IMR-90 (cell line): ENCODE measurements around the gene FST. TPM values are rescaled to one million over a fixed set of nuclear protein-coding genes. Genes with fewer than 3 reads are reported as not detected.

Source experiments
- ATAC-seq: fragments of 200-7000 bp; cut with Tn5 transposase; 2 replicates; pipeline ENCODE4 v1.9.1; 2020; ENCODE audit warnings: low read depth, mild to moderate bottlenecking, moderate library complexity
- BruUV-seq: library from RNA; stranded (reverse); fragments of 400-500 nt; replicated peaks from 2 replicates; lab custom pipeline; 2021; lab: Mats Ljungman, UMichigan
- CTCF ChIA-PET: fragments of 300-600 bp; formaldehyde crosslinking; extraction: SDS; loops from one replicate; lab custom pipeline; 2021; ENCODE audit warnings: antibody characterized with exemption; lab: Yijun Ruan, JAX
- POLR2A ChIA-PET: fragments of 300-600 bp; sonication (Branson Sonifier 250); formaldehyde crosslinking; loops from one replicate; lab custom pipeline; 2022; ENCODE audit warnings: antibody characterized with exemption; ENCODE audit not compliant: unreplicated experiment; lab: Charles Lee
- DNase-seq: peaks from one replicate; pipeline ENCODE4 v3.0.0; 2013
- H2AFZ ChIP-seq: replicated peaks from 2 replicates; pipeline ENCODE3; 2013; ENCODE audit warnings: low read length, mild to moderate bottlenecking; ENCODE audit not compliant: poor library complexity
- H2AK5ac ChIP-seq: 2 replicates; pipeline ENCODE4 v1.6.1; 2013; ENCODE audit warnings: low read depth, low read length, inconsistent platforms
- H2AK9ac ChIP-seq: replicated peaks from 2 replicates; pipeline ENCODE3; 2013; ENCODE audit warnings: mild to moderate bottlenecking, low read depth, low read length, moderate library complexity; ENCODE audit not compliant: poor library complexity
- H2BK120ac ChIP-seq: 2 replicates; pipeline ENCODE4 v1.6.1; 2013; ENCODE audit warnings: low read depth, low read length, inconsistent platforms
- H2BK15ac ChIP-seq: 3 replicates; pipeline ENCODE4 v1.6.1; 2013; ENCODE audit warnings: low read depth, low read length, inconsistent platforms
- H2BK20ac ChIP-seq: 2 replicates; pipeline ENCODE4 v1.6.1; 2013; ENCODE audit warnings: low read depth, mild to moderate bottlenecking, inconsistent platforms, low read length, moderate library complexity
- H2BK5ac ChIP-seq: 2 replicates; pipeline ENCODE4 v1.6.1; 2013; ENCODE audit warnings: mild to moderate bottlenecking, low read depth, low read length, inconsistent platforms; ENCODE audit not compliant: poor library complexity, severe bottlenecking
- H3K14ac ChIP-seq: replicated peaks from 2 replicates; pipeline ENCODE4 v1.6.1; 2013; ENCODE audit warnings: low read depth, low read length, inconsistent platforms
- H3K18ac ChIP-seq: 2 replicates; pipeline ENCODE4 v1.6.1; 2013; ENCODE audit warnings: low read depth, low read length, control low read depth
- H3K23ac ChIP-seq: 2 replicates; pipeline ENCODE4 v1.6.1; 2013; ENCODE audit warnings: low read depth, low read length, inconsistent platforms
- H3K27ac ChIP-seq: 2 replicates; pipeline ENCODE4 v1.5.1; 2013; ENCODE audit warnings: mild to moderate bottlenecking, control low read depth, low read length; ENCODE audit not compliant: insufficient read depth
- H3K27me3 ChIP-seq: 2 replicates; pipeline ENCODE4 v1.6.1; 2013; ENCODE audit warnings: low read length; ENCODE audit not compliant: control insufficient read depth, insufficient read depth
- H3K36me3 ChIP-seq: 2 replicates; pipeline ENCODE4 v1.6.1; 2013; ENCODE audit warnings: low read length, mixed read lengths; ENCODE audit not compliant: control insufficient read depth, insufficient read depth
- H3K4ac ChIP-seq: 2 replicates; pipeline ENCODE4 v1.6.1; 2013; ENCODE audit warnings: low read depth, low read length, inconsistent platforms
- H3K4me1 ChIP-seq: 2 replicates; pipeline ENCODE4 v1.6.1; 2013; ENCODE audit warnings: low read length, mixed read lengths; ENCODE audit not compliant: control insufficient read depth, insufficient read depth
- H3K4me2 ChIP-seq: 2 replicates; pipeline ENCODE4 v1.6.1; 2013; ENCODE audit warnings: low read depth, mild to moderate bottlenecking, control low read depth, low read length, moderate library complexity
- H3K4me3 ChIP-seq: 2 replicates; pipeline ENCODE4 v1.5.1; 2013; ENCODE audit warnings: low read depth, mild to moderate bottlenecking, control low read depth, low read length, moderate library complexity; ENCODE audit not compliant: insufficient read depth
- H3K56ac ChIP-seq: 2 replicates; pipeline ENCODE4 v1.6.1; 2013; ENCODE audit warnings: low read length, inconsistent platforms; ENCODE audit not compliant: insufficient read depth; ENCODE audit errors: extremely low read depth
- H3K79me1 ChIP-seq, 2 experiments: 2 replicates each; pipeline ENCODE4 v1.6.1; 2013; ENCODE audit warnings: low read length in 2 of 2, inconsistent platforms in 1 of 2, low read depth in 1 of 2
- H3K9ac ChIP-seq: 2 replicates; pipeline ENCODE4 v1.6.1; 2013; ENCODE audit warnings: low read depth, low read length, control low read depth
- H3K9me1 ChIP-seq: 2 replicates; pipeline ENCODE4 v1.6.1; 2013; ENCODE audit warnings: low read length, inconsistent platforms; ENCODE audit not compliant: insufficient read depth
- H3K9me3 ChIP-seq: 2 replicates; pipeline ENCODE4 v1.6.1; 2013; ENCODE audit warnings: low read length; ENCODE audit not compliant: control insufficient read depth, insufficient read depth
- H4K20me1 ChIP-seq: 2 replicates; pipeline ENCODE4 v1.6.1; 2013; ENCODE audit warnings: low read length, inconsistent platforms; ENCODE audit not compliant: insufficient read depth
- H4K5ac ChIP-seq: 2 replicates; pipeline ENCODE4 v1.6.1; 2013; ENCODE audit warnings: mild to moderate bottlenecking, low read depth, low read length, control low read depth
- H4K8ac ChIP-seq, 2 experiments: 2 replicates each; pipeline ENCODE4 v1.6.1; 2013; ENCODE audit warnings: low read depth in 2 of 2, low read length in 2 of 2, control low read depth in 1 of 2, inconsistent platforms in 1 of 2
- H4K91ac ChIP-seq: 2 replicates; pipeline ENCODE4 v1.6.1; 2013; ENCODE audit warnings: low read depth, low read length, inconsistent platforms; ENCODE audit not compliant: insufficient read depth
- BHLHE40 ChIP-seq: fragments of 150-350 bp; IDR thresholded peaks from 2 replicates; pipeline ENCODE4 v1.6.1; 2016; ENCODE audit warnings: mild to moderate bottlenecking, low read depth, low read length
- CEBPB ChIP-seq: IDR thresholded peaks from 2 replicates; pipeline ENCODE4 v1.6.1; 2012; ENCODE audit warnings: low read depth, low read length, improper control_type of control experiment
- CHD1 ChIP-seq: IDR thresholded peaks from 2 replicates; pipeline ENCODE4 v1.6.1; 2012; ENCODE audit warnings: low read depth, low read length, improper control_type of control experiment
- ELK1 ChIP-seq: fragments of 150-350 bp; IDR thresholded peaks from 2 replicates; pipeline ENCODE4 v1.6.1; 2016; ENCODE audit warnings: low read depth, mild to moderate bottlenecking, low read length, moderate library complexity, borderline replicate concordance
- FOS ChIP-seq: fragments of 150-350 bp; IDR thresholded peaks from 2 replicates; pipeline ENCODE4 v1.6.1; 2016; ENCODE audit warnings: low read depth, low read length
- MAFK ChIP-seq: IDR thresholded peaks from 2 replicates; pipeline ENCODE4 v1.6.1; 2012; ENCODE audit warnings: low read depth, low read length, improper control_type of control experiment
- MXI1 ChIP-seq: IDR thresholded peaks from 2 replicates; pipeline ENCODE4 v1.6.1; 2012; ENCODE audit warnings: low read depth, mild to moderate bottlenecking, low read length, moderate library complexity, borderline replicate concordance
- NFE2L2 ChIP-seq: fragments of 150-350 bp; IDR thresholded peaks from 2 replicates; pipeline ENCODE4 v1.6.1; 2016; ENCODE audit warnings: low read depth, mild to moderate bottlenecking, low read length
- POLR2A ChIP-seq: IDR thresholded peaks from 2 replicates; pipeline ENCODE4 v1.6.1; 2012; ENCODE audit warnings: mild to moderate bottlenecking, low read depth, low read length
- RAD21 ChIP-seq: IDR thresholded peaks from 2 replicates; pipeline ENCODE4 v1.6.1; 2012; ENCODE audit warnings: low read length, improper control_type of control experiment
- RCOR1 ChIP-seq: IDR thresholded peaks from 2 replicates; pipeline ENCODE4 v1.6.1; 2012; ENCODE audit warnings: mild to moderate bottlenecking, low read length, improper control_type of control experiment; ENCODE audit not compliant: insufficient replicate concordance
- RFX5 ChIP-seq: IDR thresholded peaks from 2 replicates; pipeline ENCODE4 v1.8.0; 2012; ENCODE audit warnings: low read depth, mild to moderate bottlenecking, low read length, moderate library complexity
- SMC3 ChIP-seq: fragments of 150-350 bp; IDR thresholded peaks from 2 replicates; pipeline ENCODE4 v1.6.1; 2016; ENCODE audit warnings: low read depth, mild to moderate bottlenecking, antibody characterized with exemption, low read length, moderate library complexity
- USF2 ChIP-seq: fragments of 150-350 bp; IDR thresholded peaks from 2 replicates; pipeline ENCODE4 v1.6.1; 2017; ENCODE audit warnings: mild to moderate bottlenecking, antibody characterized with exemption, low read length, low read depth
- WGBS, 2 experiments: methylation state at CpG; one replicate each; pipeline versions ENCODE4 v1.1.5 to v1.1.7; 2013; ENCODE audit warnings: missing lambda C conversion rate in 2 of 2; ENCODE audit not compliant: insufficient read length in 1 of 2; ENCODE audit errors: extremely low coverage in 2 of 2; 5-methylcytosine and 5-hydroxymethylcytosine counted together
- dilution Hi-C: fragments of 300-500 bp; cut with HindIII; formaldehyde crosslinking; loops from one replicate; pipeline ENCODE4 v1.14.3; 2018; ENCODE audit warnings: low sequenced_read_pairs; ENCODE audit not compliant: unreplicated experiment
- in situ Hi-C: fragments of 300-500 bp; cut with MboI; formaldehyde crosslinking; loops from 3 replicates; pipeline ENCODE4 v1.14.3; 2019; ENCODE audit warnings: low sequenced_read_pairs, inconsistent platforms, mixed read lengths
- intact Hi-C: fragments of 100-400 bp; cut with micrococcal nuclease; formaldehyde crosslinking; loops from 2 replicates; pipeline ENCODE4 v1.10.0; 2022
- polyA plus RNA-seq, 3 experiments: library from polyadenylated mRNA; depleted of rRNA; stranded (reverse); fragments of >200 nt; gene quantifications; 2 replicates each; pipeline ENCODE4 v1.2.3, GENCODE V29; 2012; ENCODE audit warnings: low replicate concordance in 1 of 3
- total RNA-seq: library from RNA; depleted of rRNA; stranded (reverse); fragments of >200 nt; gene quantifications from 2 replicates; pipeline ENCODE4 v1.2.3, GENCODE V29; 2012

FST gene
- total and polyA plus RNA-seq, 2 of the 4 experiments (the other 2 are of a cell fraction), result 141 to 195 TPM

DNA sequence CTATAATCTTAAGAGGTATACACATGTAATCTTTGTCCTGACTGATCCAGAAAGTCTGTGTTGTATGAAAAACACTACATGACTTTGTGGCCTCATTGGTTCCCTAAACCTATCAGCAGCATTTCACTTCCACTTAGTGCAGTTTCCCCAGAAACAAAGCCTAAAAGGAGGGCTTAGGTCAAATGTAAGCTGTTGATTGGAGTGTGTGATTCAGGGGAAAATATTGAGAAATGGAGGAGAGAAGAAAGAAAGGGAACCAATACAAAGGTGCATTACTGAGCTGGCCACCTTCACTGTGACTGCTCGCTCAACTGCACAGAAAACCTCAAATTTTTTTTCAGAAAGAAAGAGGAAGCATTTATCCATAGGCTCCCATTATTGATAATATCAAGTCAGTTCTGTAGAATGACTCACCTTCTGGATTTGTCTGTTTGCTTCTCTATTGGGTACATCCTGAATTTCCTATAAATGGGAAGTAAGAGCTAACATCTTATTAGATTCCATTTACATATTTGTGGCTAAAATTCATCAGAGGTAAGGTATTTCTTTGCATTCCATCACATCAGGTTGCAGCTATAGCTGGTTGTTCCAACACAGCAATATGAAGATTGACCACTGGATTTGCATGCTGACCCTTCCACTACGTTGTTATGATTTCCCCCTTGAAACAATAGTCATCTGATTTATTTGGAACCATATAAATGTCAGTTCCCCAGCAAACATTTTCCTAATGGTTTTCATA is 10.3 kb upstream of the FST start:
- Histone ChIP-seq H2BK20ac (peak overlapping the region; percentile 97), H3K4ac (peak overlapping the region; percentile 84), H3K27ac (peak overlapping the region; percentile 14; the same call in 1 of the 2 replicates), H3K9me3 (no peaks in the 10 kb centered on the region), H3K79me1 (no peaks in the 10 kb centered on the region), H3K18ac (peak overlapping the region; percentile 83), H4K8ac (peak overlapping the region; percentile 69 to 82), H4K91ac (peak overlapping the region; percentile 90), H2AK9ac (no peak overlapping the region), H2BK15ac (peak overlapping the region; percentile 90; the same call in 1 of the 3 replicates), H2AK5ac (peak overlapping the region; percentile 72; the same call in 1 of the 2 replicates), H3K36me3 (no peaks in the 10 kb centered on the region), H4K20me1 (no peaks in the 10 kb centered on the region), H3K27me3 (no peaks in the 10 kb centered on the region), H3K23ac (peak overlapping the region; percentile 62; the same call in 1 of the 2 replicates), H3K4me2 (no peak overlapping the region), H3K14ac (peak overlapping the region; percentile 81), H2BK120ac (peak overlapping the region; percentile 92), H4K5ac (peak overlapping the region; percentile 45; the same call in 1 of the 2 replicates), H3K56ac (no peak overlapping the region), H3K9ac (no peak overlapping the region), H2AFZ (no peak overlapping the region), H3K9me1 (no peaks in the 10 kb centered on the region; the same call in 1 of the 2 replicates), H3K4me1 (peaks cover 3% of the 10 kb centered on the region; the same call in 1 of the 2 replicates), H3K4me3 (no peak overlapping the region), H2BK5ac (peak overlapping the region; percentile 9)
- DNase-seq (peak; percentile 79), ATAC-seq (peak; percentile 82)
- in situ Hi-C loops (loop anchor here (10.0 kb wide), 1 partner anchor 305 kb away; no protein-coding TSS in a partner anchor), intact Hi-C loops (no loop called here), dilution Hi-C loops (no loop called here)
- no TSS peak for BruUV-seq
- ChIA-PET POLR2A (interaction anchor here (0.5 kb wide), 1 partner anchor 92 kb away, joined by 3 read pairs; no protein-coding TSS in a partner anchor), CTCF (interaction anchor here (0.6 kb wide), 1 partner anchor 512 kb away, joined by 5 read pairs; no protein-coding TSS in a partner anchor)
- no CpG with 5 or more reads among the region's 2 CpGs for WGBS, 2 experiments
- TF ChIP-seq SMC3, result no peak
- no peak for TF ChIP-seq USF2
- TF ChIP-seq RFX5, result no peak
- no peak for TF ChIP-seq MXI1
- TF ChIP-seq RCOR1, result no peak
- no peak for TF ChIP-seq CEBPB
- no peak for TF ChIP-seq ELK1
- no peak for TF ChIP-seq FOS
- TF ChIP-seq BHLHE40, result no peak
- TF ChIP-seq NFE2L2, result no peak
- TF ChIP-seq RAD21, result no peak
- TF ChIP-seq CHD1, result no peak
- TF ChIP-seq POLR2A, result no peak
- TF ChIP-seq MAFK, result no peak
